Uterus (tissue), 4 donors: ENCODE measurements around the gene WDR75. TPM values are rescaled to one million over a fixed set of nuclear protein-coding genes. Genes with fewer than 3 reads are reported as not detected.

Source experiments
- DNase-seq, 2 donors: peaks; one replicate each; pipeline ENCODE4 v3.0.0-alpha.2; 2019 to 2020
- H3K27ac ChIP-seq, 2 donors: fragments of 200-600 bp; sonication (generic); 1 replicate in 1 of 2; 2 replicates in 1 of 2; pipeline ENCODE4 v1.5.1; 2016 to 2018
- H3K27me3 ChIP-seq, 2 donors: fragments of 200-600 bp; sonication (generic); one replicate each; pipeline ENCODE4 v1.5.1; 2018 to 2019; ENCODE audit warnings: control low read depth in 1 of 2
- H3K36me3 ChIP-seq, 2 donors: fragments of 200-600 bp; sonication (generic); one replicate each; pipeline ENCODE4 v1.5.1; 2019; ENCODE audit warnings: control low read depth in 1 of 2
- H3K4me1 ChIP-seq, 2 donors: fragments of 200-600 bp; sonication (generic); one replicate each; pipeline ENCODE4 v1.5.1; 2018 to 2019; ENCODE audit warnings: control low read depth in 1 of 2
- H3K4me3 ChIP-seq, 2 donors: fragments of 200-600 bp; sonication (generic); 1 replicate in 1 of 2; 2 replicates in 1 of 2; pipeline ENCODE4 v1.5.1; 2018 to 2019; ENCODE audit warnings: mild to moderate bottlenecking in 1 of 2
- H3K9me3 ChIP-seq, 2 donors: fragments of 200-600 bp; sonication (generic); one replicate each; pipeline ENCODE4 v1.5.1; 2019; ENCODE audit warnings: control low read depth in 1 of 2
- POLR2A ChIP-seq, 2 donors: fragments of 450-650 bp; IDR thresholded peaks; one replicate each; pipeline ENCODE4 v1.6.1; 2016; ENCODE audit warnings: antibody characterized with exemption in 2 of 2, mild to moderate bottlenecking in 1 of 2, moderate library complexity in 1 of 2
- intact Hi-C: fragments of 100-400 bp; cut with DNase I; formaldehyde crosslinking; loops from one replicate; pipeline ENCODE4 v1.15.1; 2023; ENCODE audit warnings: low total_unique reads
- total RNA-seq, 4 donors: library from RNA; depleted of rRNA in 3 of 4; stranded (reverse); fragments of >200 nt in 3 of 4; gene quantifications; one replicate each; pipeline versions ENCODE4 v1.1.0 to v1.2.4, GENCODE V29; 2014 to 2023
- TF ChIP-seq, protein P1 (sequence below), 4 experiments: fragments of 200-600 bp in 2 of 4; fragments of 450-650 bp in 2 of 4; sonication (generic) in 2 of 4; IDR thresholded peaks; one replicate each; pipeline ENCODE4 v1.5.1; 2016 to 2019; ENCODE audit warnings: antibody characterized with exemption in 4 of 4, mild to moderate bottlenecking in 2 of 4, moderate library complexity in 1 of 4
- donor health status: DM: yes; HTN: yes; CAD: no.

Gene WDR75
- total RNA-seq, 4 donors from 2014 or later: 24.8 to 103 (median 48.8) TPM

DNA sequence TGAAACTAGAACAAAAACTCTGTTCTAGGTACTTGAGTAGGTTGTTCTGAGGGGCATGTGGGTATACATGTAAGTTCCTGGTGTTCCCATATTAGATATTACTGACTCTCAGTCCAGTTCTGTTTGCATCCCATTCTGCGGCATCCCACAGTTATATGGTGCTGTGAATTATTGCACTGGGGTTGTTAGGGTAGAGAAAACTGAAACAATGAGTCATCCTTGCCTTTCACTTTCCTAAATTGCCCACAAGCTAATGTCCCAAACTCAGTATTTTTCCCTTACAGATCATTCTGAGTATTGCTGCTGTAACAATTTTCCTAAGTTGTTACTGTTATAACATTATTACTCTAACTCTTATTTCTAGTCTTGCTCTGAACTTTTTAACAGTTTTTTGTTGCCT, 3.0 kb downstream of the WDR75 start:
- intact Hi-C loops: no loop called here

DNA sequence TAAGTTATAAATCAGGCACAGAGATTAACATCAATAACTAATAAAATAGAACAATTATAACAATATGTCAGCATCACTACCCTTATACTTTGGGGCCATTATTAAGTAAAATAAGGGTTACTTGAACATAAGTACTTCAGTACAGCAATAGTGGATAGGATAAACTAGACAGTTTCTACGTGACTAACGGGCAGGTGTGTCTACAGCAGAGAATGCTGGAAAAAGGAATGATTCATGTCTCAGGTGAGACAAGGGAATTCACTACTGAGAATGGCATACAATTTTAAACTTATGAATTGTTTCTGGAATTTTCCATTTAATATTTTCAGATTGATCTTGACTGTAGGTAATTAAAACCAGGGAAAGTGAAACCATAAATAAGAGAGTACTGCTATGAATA, 5.5 kb downstream of the WDR75 start:
- Histone ChIP-seq H3K4me3 (no peak overlapping the region), H3K4me1 (peaks cover 6% of the 10 kb centered on the region in 2 donors), H3K9me3 (no peaks in the 10 kb centered on the region), H3K27ac (no peak overlapping the region), H3K36me3 (no peaks in the 10 kb centered on the region), H3K27me3 (no peaks in the 10 kb centered on the region)
- intact Hi-C loops: no loop called here
- no peak for DNase-seq
- TF ChIP-seq POLR2A (IDR thresholded peaks at IDR 0.05): no peak
- TF ChIP-seq, protein P1, sequence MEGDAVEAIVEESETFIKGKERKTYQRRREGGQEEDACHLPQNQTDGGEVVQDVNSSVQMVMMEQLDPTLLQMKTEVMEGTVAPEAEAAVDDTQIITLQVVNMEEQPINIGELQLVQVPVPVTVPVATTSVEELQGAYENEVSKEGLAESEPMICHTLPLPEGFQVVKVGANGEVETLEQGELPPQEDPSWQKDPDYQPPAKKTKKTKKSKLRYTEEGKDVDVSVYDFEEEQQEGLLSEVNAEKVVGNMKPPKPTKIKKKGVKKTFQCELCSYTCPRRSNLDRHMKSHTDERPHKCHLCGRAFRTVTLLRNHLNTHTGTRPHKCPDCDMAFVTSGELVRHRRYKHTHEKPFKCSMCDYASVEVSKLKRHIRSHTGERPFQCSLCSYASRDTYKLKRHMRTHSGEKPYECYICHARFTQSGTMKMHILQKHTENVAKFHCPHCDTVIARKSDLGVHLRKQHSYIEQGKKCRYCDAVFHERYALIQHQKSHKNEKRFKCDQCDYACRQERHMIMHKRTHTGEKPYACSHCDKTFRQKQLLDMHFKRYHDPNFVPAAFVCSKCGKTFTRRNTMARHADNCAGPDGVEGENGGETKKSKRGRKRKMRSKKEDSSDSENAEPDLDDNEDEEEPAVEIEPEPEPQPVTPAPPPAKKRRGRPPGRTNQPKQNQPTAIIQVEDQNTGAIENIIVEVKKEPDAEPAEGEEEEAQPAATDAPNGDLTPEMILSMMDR (IDR thresholded peaks at IDR 0.05): no peak

More for the DNA sequence above, 3.0 kb downstream of the WDR75 start:
- Histone ChIP-seq H3K27me3 (no peaks in the 10 kb centered on the region), H3K27ac (no peak overlapping the region), H3K9me3 (no peaks in the 10 kb centered on the region), H3K4me3 (no peak overlapping the region), H3K36me3 (no peaks in the 10 kb centered on the region), H3K4me1 (peaks cover 6 to 9% of the 10 kb centered on the region in 2 donors)
- TF ChIP-seq POLR2A (IDR thresholded peaks at IDR 0.05): no peak
- TF ChIP-seq, protein P1 (IDR thresholded peaks at IDR 0.05): no peak
- DNase-seq: no peak

DNA sequence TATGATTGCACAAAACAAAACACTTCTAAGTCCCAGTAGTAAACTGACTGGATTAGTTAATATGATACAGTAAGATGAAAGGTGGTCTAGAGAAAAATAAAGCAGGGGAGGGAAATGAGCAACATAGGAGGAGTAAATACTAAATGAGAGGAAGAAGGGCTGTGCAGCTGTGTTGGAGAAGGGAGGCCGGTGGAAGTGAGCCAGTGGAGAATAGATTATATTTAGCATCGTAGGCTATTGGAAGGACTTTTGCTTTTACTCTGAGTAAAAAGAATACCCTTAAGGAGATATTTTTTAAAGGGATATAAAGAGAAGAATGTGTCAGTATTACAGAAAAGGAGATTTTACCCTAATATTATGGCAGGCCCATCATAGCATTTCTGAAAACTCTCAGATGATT, 12.7 kb downstream of the WDR75 start:
- TF ChIP-seq, protein P1 (IDR thresholded peaks at IDR 0.05): no peak
- TF ChIP-seq POLR2A (IDR thresholded peaks at IDR 0.05): no peak
- Histone ChIP-seq H3K36me3 (no peaks in the 10 kb centered on the region), H3K9me3 (no peaks in the 10 kb centered on the region), H3K27ac (peak overlapping the region; percentile 56 to 76), H3K27me3 (no peaks in the 10 kb centered on the region), H3K4me3 (no peak overlapping the region), H3K4me1 (peaks cover 0 to 9% of the 10 kb centered on the region in 2 donors)
- intact Hi-C loops: no loop called here
- DNase-seq: peak in 1 of 2 donors; percentile 34

DNA sequence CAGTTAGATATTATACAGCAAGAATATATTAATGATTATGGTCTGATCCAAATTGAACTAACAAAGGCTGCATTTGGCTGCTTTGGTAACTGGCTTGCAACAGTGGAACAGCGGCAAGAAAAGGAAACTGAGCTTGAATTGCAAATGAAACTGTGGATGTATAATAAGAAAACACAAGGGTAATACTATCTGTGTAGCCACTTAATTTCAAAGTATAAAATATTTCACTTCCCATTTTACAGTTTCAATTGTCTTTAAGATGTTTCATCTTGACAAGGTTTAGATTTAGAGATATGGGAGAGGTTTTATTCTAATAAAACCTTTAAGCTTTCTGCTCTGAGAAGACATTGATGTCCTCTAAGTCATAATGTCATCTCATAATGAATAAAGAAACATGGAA, 23.8 kb downstream of the WDR75 start:
- no peak for DNase-seq
- Histone ChIP-seq H3K27me3 (no peaks in the 10 kb centered on the region), H3K27ac (peak overlapping the region in 1 of 2 donors; percentile 38), H3K4me3 (no peak overlapping the region), H3K36me3 (no peaks in the 10 kb centered on the region), H3K4me1 (no peaks in the 10 kb centered on the region), H3K9me3 (no peaks in the 10 kb centered on the region)
- TF ChIP-seq, protein P1 (IDR thresholded peaks at IDR 0.05): no peak
- no peak for TF ChIP-seq POLR2A (IDR thresholded peaks at IDR 0.05)
- intact Hi-C loops: no loop called here

DNA sequence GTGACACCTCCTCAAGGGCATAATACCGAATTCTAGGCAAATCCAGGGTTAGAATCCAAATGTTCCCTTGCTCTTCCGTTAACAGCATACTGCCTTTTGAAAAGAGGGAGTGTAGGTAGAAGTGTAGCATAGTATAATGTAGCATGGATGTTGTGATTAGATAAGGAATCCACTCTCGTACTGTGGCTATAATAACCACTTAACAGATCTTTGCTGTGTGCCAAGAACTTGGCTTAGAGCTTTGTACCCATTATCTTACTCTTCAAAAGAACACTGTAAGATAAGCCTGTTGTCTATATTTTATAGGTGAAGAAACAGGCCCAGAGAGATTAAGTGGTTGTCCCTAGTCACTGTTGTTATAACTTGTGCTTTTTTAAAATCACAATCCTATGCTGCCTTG, 24.2 kb downstream of the WDR75 start:
- no peak for TF ChIP-seq POLR2A (IDR thresholded peaks at IDR 0.05)
- TF ChIP-seq, protein P1 (IDR thresholded peaks at IDR 0.05): no peak
- Histone ChIP-seq H3K4me1 (no peaks in the 10 kb centered on the region), H3K27me3 (no peaks in the 10 kb centered on the region), H3K4me3 (no peak overlapping the region), H3K9me3 (no peaks in the 10 kb centered on the region), H3K27ac (peak overlapping the region in 1 of 2 donors; percentile 38), H3K36me3 (no peaks in the 10 kb centered on the region)
- DNase-seq: no peak
- intact Hi-C loops: no loop called here
